Measurements from ENCODE around the gene C14orf180.

Gene C14orf180

GRCh38 chr14:104595911-104596450, 16.4 kb downstream of the C14orf180 start:
- DNase-seq, result no peak

DNA sequence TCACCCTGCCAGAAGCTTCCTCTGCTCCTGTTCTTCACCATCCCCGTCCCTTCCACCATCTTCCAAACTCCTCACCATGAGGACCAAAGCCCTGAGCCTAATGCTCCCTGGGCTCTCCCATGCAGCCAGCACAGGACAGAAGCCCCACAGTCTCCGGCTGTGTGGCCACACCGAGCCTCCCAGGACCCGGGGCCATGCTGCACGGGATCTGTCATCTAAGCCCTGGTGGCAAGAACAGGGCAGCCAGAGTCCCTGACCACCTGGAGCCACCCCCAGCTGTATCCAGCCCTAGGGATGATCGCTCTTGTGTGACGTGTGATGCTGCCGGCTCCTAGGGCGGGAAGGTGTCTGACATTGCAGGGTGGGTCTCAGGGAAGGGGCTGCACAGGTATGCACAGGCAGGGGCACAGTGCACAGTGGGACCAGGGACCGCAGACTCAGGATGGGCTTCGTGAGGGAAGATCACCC, 16.9 kb downstream of the C14orf180 start:
- DNase-seq, result no peak

DNA sequence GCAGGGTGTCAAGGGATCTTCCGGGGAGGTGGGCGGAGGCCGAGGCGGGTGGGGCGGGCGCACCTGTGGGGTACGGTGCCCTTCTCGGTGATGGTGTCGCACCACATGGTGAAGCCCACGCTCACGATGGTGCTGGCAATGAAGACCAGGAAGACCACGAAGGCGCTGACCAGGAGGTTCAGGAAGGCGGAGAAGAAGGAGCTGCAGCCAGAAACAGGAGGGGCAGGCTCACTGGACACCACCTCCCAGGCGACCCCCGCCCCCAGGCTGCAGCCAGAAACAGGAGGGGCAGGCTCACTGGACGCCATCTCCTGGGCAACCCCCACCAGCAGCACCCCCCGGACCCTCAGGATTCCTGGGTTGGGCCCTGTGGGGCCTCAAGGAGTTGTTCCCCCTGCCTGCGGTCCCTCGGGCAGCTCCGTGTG, 17.4 kb downstream of the C14orf180 start:
- DNase-seq, result no peak

DNA sequence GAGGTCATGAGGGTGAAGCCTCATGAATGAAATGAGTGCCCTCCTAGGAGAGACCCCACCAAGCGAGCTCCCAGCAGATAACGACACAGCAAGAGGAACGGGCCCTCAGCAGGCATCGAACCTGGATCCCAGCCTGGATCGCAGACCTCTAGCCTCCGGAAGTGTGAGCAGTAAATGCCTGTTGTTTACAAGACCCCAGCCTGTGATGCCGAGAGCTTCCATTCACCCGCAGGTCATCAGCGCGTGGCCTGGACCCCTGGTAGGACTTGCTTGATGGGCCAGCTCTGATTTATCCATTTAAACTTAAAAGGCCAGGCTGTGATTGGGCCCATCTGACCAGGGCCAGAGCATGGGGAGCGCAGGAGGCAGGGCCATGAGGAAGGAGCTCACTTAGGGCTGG, 18.0 kb downstream of the C14orf180 start:
- DNase-seq, result no peak

DNA sequence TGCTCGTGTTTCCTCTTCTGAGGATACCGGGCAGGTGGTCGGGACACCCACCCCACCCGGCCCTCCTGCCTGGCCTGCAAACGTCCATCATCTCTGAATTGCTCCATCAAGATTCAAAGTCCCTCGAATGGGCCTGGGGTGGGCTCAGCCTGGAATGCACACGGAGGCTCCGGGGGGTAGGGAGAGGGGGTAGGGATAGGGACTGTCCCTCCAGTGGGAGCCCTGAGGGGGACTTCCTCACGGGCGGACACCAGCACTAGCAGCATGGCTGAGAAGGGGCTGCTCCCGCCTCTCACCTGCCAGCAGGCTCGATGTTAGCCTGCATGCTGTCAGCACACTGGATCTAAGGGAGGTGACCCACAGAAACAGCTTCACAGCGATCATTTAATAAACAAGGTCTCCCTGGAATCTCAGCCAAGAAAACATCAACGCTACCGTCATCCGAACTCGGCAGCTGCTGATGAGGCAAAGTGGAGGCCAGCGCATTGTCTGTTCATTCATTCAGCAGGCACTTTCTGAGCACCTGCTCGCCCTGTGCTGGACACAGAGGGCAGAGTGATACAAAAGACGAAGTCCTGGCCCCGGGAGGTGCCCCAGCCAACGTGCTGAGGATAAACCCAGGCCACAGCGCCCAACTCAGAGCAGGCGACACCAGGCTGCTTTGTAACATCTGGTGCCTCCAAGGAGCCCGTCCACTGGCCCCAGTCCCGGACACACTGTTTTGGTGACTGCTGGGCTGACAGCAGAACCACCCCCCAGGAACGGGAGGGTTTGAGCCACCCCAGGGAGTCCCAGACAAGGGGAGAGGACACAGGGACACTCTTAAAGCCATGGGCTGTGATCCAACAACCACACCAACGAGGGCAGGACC, 18.7 kb downstream of the C14orf180 start:
- DNase-seq, result no peak

DNA sequence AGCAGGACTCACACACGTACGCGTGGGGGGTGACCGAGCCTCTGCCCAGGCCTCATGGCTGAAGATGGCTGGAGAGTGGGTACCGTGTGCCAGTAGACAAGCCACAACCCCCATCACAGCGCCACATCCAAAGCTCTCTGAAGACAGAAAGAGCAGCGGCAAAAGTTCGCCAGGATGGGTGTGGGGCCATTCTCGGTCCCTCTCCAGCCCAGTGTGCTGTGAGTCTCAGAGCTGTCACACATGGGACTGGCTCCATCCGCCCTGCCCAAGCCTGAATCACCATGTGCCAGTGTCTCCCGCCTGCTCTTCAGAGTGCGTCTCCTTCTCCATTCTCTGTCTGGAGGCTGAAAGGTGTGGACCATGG, 19.3 kb downstream of the C14orf180 start:
- DNase-seq, result no peak

DNA sequence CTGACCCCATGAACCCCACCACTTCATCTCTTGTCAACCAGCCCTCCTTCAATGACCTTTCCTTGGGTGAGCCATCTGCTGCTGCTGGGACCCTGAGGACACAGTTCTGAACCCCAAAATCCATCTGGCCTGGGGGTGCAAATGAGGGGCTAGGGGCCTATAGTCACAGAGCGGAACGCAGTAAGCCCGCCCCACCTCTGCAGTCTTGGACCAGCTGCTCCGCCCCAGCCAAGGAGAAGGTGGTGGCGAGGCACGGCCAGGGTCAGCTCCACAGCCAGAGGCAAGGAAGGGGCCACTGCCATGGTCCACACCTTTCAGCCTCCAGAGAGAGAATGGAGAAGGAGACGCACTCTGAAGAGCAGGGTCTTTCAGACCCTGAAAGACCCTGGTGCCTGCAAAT, 19.9 kb downstream of the C14orf180 start:
- DNase-seq, result no peak

DNA sequence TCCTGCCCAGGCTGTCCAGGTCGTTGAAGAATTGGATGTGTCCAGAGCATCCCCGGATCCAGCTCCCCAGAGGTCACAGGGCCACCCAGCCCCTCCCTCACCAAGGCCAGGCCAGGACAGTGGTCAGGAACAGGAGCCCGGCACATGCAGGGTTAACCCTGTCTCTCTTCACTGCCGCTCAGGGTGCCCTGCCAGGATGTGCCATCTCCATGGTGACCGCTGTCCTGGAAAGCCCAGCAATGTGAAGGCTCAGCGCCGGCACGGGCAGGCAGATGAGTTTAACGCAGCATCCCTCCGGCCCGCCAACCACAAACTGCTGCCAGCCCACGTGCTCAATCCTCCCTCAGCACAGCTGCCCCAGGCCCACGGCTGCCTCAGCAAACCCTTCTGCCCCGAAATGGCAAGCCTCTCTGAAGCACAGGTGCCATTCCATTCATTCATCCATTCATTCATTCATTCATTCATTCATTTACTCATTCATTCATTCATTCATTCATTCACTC, 20.6 kb downstream of the C14orf180 start:
- DNase-seq, result peak; percentile 67

- no peak for DNase-seq
These were observed 21.2 kb downstream of the C14orf180 start for GRCh38 chr14:104600805-104601204.

DNA sequence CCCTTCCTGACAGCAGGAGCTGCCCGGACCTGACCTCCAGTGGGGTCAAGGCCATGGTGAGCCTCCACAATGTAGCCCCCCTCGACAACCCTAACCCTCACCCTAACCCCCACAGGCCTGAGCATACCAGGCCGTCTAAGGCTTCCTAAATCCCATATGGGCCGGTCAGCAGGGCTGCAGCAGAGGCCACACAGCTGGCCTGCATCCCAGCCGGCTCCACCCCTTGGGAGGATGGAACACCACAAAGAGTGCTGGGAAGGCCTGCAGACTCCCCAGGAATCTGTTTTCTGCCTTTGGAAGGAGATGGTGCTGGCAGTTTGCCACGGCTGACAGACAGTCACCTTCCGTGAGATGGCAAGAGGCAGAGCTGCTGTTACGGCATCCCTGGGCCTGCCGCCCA, 22.2 kb downstream of the C14orf180 start:
- DNase-seq, result peak; percentile 18

DNA sequence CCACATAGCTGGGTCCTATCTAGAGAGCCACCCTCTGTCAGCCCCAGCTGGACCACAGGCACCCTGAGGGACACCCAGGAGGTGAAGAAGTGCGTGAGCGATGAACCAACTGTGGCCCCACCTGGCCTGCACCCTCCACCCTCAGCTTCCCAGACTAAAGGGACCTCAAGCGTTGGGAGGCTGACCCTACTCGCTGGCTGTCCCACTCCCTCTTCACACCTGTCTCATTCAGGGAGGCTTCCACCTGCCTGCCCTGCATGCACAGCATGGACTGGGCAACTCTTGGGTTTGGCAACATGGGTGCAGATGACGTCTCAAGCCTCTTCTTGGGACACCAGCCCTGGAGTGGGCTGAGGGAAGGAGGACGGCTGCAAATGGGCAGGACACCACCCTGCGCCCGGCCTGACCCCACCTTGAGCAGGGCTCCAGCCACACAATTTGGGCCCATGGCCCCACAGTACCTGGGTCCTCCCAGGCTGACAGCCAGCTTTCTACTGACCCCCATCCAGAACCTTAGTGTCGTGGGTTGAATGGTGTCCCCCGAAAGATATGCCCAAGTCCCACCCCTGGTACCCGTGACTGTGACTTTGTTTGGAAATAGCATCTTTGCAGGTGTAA, 22.9 kb downstream of the C14orf180 start:
- no peak for DNase-seq

- DNase-seq, result no peak
These were observed 23.4 kb downstream of the C14orf180 start for GRCh38 chr14:104602933-104603325.

GRCh38 chr14:104603711-104604401, 24.3 kb downstream of the C14orf180 start:
- no peak for DNase-seq

- peak; percentile 45 for DNase-seq
These were observed 25.2 kb downstream of the C14orf180 start, which contains the start of gene TMEM179 for GRCh38 chr14:104604458-104605449. TMEM179 (minus strand) TSS chr14:104604772; CDS start chr14:104604741, 31 bp downstream.

DNA sequence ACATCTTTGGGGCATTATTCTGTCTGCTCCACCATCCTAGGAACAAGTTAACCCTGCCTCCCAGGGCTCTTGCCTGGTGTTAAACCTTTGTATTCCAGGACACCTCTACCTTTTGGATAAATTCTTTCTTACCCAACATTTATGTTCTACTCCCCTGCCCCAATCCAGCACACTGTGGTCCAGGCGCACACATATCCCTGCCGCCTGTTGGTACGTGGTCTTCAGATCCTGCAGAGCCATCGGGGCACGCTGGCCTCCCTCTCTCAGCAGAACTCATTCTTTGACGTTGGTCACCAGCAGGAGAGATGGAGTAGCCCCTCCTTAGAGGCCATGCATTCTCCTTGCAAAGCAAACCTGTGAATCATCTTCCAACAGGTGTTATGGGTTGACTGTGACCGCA, 30.1 kb downstream of the C14orf180 start:
- DNase-seq, result no peak

GRCh38 chr14:104610749-104611310, 31.3 kb downstream of the C14orf180 start:
- no peak for DNase-seq

DNA sequence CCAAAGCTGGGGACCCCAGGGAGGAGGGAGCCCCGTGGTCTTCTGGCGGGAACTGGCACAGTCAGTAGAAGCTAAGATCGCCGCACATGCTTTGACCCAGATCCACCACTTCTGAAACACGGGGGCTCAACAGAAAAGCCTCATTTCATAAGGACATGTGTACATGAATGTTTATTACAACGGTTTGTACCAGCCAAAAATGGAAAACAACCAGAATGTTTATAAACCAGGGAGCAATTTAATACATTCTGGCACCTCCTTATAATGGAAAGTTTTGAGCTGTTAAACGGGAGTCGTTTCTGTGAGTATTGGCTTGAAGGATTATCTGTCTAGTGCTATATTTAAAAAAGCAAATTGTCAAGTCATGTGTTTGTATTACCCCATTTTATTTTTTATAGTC, 32.3 kb downstream of the C14orf180 start:
- DNase-seq, result no peak

- no peak for DNase-seq
These were observed 34.7 kb downstream of the C14orf180 start for GRCh38 chr14:104614126-104614812.

GRCh38 chr14:104624939-104625338, 45.4 kb downstream of the C14orf180 start:
- no peak for DNase-seq

GRCh38 chr14:104632781-104633180, 53.2 kb downstream of the C14orf180 start:
- no peak for DNase-seq
